HG02884 (cell line): ENCODE results near the gene ZBTB16.

Experiments
- ATAC-seq: cut with Tn5 transposase; IDR thresholded peaks from one replicate; pipeline ENCODE4 v1.9.1; 2021; ENCODE audit warnings: mild to moderate bottlenecking, moderate library complexity; ENCODE audit not compliant: unreplicated experiment

ZBTB16 gene

GRCh38 chr11:114082415-114082748 lies 22.9 kb downstream of the ZBTB16 start:
- ATAC-seq: no peak

DNA sequence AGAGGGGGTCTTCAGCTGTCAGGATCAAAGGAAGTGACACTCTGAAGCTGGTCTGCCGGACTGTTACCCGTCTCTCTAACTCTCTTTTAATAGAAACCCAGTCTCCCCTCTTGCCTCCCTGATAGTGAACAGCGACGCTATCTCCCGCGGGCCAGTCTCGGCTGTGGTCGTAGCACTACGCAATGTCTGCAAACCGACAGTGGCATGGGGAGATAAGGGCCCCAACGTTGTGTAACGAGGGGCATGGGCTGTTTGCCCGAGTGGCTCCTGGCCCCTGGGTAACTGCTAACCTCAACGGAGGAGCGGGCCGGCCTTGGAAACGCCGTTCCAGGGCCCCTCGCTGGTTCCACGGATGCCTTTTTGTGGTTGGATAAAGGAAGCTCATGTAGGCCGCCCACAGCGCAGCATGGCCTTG lies 23.3 kb downstream of the ZBTB16 start:
- no peak for ATAC-seq

DNA sequence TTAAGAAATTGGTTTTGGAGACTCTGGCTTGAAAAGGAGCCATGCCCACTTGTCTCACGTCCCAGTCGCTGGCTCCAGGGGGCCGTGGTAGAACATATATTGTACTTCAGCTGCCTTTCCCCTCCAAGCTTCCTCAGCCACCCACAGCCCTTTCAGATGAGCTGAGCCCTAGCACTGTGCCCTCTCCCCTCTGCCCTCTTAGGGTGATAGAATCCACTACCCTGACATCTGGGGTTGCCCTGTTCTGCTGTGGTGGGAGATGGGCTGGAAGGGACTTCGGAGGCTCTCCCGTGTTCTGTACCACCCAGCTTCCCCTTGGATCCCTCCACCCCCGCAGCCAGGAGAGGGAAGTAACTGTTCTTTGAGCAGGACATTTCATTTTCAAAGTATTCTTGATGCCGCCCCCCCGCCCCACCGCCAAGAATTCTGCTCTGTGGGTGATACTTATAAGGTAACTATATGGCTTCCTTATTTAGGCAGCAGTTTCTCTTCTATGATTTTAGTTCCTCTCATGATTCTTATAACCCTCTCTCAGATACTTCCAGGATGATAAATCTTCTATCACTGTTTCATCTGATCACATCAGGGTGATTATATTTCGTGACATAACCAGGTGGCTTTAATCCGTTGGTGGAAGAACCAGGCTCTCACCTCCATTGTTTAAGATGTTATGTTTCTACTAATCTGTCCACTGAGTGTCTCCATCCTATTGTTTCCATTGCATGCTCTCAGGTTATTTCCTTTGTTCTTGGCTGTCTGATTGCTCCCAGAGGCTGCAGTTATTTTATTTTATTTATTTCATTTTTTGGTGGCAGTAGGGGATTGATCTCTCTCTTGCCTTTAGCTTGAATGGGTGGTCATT lies 24.1 kb downstream of the ZBTB16 start:
- no peak for ATAC-seq

DNA sequence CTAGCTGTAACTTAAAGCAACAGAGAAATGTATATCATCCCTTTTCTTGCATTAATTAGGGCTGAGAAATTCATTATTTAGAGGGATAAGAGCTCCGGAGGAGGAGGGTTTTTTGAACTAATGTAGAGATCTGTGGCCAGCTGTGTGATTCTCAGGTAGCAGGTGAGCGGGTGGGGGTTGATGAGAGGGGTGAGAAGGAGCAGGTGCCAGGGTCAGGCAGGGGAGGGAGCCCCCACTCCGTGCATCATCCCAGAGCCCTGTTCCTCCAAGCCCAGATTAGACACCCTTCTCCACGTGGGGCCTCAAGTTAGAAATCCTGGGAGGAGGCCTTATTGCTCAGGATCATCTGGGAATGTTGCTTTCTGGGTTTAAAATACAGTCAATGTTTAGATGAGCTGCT lies 24.9 kb downstream of the ZBTB16 start:
- no peak for ATAC-seq

DNA sequence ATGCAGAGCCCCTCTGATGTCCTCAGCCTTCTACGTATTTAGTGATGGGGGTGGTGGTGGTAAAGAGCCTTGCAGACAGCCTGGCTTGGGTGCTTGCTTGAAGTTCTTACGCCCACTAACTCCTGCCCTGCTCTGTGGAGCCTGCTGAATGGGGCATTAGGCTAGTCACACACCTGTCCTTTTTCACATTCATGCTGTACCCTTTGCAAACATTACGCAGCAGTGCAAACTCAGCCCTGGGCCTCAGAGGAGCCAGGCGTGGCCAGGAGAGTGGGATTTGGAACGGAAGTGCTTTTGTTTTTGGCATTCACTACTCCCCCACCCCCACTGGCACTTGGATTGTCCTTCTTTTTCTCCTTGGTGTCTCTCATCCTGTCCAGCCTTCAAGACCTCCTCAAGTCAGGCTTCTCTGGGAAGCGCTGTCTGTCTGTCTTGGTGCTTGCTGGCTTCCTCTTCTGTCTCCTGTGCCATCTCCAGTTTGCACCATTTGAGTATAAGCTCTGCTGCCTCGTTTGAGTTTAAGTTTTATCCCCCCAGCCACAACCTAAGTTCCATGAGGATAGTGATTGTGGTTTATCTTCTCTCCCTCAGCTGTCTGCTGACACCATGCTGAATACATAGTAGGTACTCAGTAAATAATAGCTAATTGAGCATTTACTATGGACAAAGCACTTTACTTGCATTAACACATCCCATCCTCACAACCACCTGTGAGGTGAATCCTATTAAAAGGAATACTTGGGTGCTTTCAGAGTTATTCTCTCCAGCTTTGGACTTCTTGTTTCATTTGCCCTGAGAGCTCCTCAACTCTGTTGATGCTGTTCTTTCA lies 26.7 kb downstream of the ZBTB16 start:
- no peak for ATAC-seq

DNA sequence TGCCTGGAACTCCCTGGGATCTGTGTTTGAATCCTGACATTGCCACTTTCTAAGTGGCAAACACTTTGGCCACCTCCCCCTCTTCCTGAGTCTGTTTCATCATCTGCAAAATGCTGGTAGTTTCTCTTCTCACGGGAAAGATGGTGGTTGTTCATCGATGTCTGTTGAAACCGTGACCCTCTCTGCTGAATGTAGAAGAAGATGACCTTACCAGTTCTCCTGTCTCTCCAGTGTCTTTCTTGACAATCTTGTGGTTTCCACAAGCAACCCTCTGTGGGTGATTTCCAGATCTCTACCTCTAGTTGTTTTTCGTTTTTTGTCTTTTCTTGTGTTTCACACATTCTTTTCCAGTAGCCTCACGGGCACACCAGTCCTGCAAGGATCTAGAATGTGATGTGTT lies 27.5 kb downstream of the ZBTB16 start:
- ATAC-seq: no peak

GRCh38 chr11:114088216-114088615 lies 28.7 kb downstream of the ZBTB16 start:
- ATAC-seq: no peak

- no peak for ATAC-seq
Measured at GRCh38 chr11:114088836-114089235, 29.3 kb downstream of the ZBTB16 start.

GRCh38 chr11:114089748-114090147 lies 30.2 kb downstream of the ZBTB16 start:
- no peak for ATAC-seq

GRCh38 chr11:114090225-114090910 lies 30.9 kb downstream of the ZBTB16 start:
- ATAC-seq: no peak

- ATAC-seq: no peak
Measured at GRCh38 chr11:114090976-114091375, 31.5 kb downstream of the ZBTB16 start.

- no peak for ATAC-seq
Measured at GRCh38 chr11:114091516-114092397, 32.2 kb downstream of the ZBTB16 start.

GRCh38 chr11:114092478-114092877 lies 33.0 kb downstream of the ZBTB16 start:
- ATAC-seq: no peak

- ATAC-seq: no peak
Measured at GRCh38 chr11:114092953-114093352, 33.4 kb downstream of the ZBTB16 start.

DNA sequence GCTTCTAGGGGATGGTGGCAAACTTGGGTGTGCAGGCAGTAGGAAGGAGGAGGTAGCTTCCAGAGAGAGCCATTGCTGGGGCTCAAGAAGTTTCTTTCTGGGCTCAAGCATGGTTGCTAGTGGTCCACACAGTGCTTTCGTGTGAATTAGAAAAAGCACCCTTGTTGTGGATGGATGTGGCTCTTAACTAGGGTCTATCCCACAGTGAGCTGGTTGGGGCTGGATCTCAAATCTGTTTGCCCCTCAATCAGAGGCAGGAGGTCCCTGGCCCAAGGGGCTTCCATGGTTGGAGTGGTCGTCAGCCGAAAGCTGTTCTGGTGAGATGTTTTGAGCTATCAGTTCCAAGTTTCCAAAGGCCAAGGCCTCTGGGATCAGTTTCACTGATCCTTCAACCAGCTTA lies 35.0 kb downstream of the ZBTB16 start:
- ATAC-seq: no peak

- ATAC-seq: no peak
Measured at GRCh38 chr11:114095899-114096298, 36.4 kb downstream of the ZBTB16 start.

- no peak for ATAC-seq
Measured at GRCh38 chr11:114097832-114098231, 38.3 kb downstream of the ZBTB16 start.

GRCh38 chr11:114098927-114099326 lies 39.4 kb downstream of the ZBTB16 start:
- no peak for ATAC-seq

GRCh38 chr11:114099392-114100178 lies 40.1 kb downstream of the ZBTB16 start:
- ATAC-seq: no peak
